ENCODE data around the gene MVB12A. TPM values are rescaled to one million over a fixed set of nuclear protein-coding genes. Genes with fewer than 3 reads are reported as not detected.
A peak's percentile ranks its signal among the peaks of the same experiment; 100 is the strongest.

MVB12A gene
- total RNA-seq, 2 donors from 2014 or later = 53.1 to 70.1 TPM

DNA sequence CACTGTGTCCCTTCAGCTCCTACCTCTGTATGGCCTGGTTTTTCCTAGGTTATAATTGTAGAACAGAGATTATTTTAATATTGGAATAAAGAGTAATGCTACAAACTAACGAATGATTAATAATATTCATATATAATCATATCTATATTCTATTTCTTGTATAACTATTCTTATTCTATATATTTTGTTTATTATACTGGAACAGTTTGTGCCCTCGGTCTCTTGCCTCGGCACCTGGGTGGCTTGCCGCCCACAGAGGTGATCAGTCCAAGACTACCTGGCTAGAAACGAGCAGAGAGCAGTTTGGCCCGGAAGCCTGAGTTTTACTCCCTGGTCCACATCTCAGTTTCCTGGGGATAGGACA, 46.6 kb downstream of the MVB12A start:
- intact Hi-C loops (cut with DNase I) = loop anchor here (5.0 to 10.0 kb wide), 3 partner anchors 74 to 388 kb away; partner anchors contain the start of genes CCDC194 and RPL18A
- Histone ChIP-seq H3K36me3 (no peaks in the 10 kb centered on the region), H3K9me3 (no peaks in the 10 kb centered on the region), H3K27ac (no peak overlapping the region), H3K4me3 (no peak overlapping the region), H3K27me3 (no peaks in the 10 kb centered on the region), H3K9ac (ENCODE audit: low read depth in 2 of 2, low read length in 2 of 2) (no peak overlapping the region), H3K4me1 (no peaks in the 10 kb centered on the region)
- TF ChIP-seq, protein P1, sequence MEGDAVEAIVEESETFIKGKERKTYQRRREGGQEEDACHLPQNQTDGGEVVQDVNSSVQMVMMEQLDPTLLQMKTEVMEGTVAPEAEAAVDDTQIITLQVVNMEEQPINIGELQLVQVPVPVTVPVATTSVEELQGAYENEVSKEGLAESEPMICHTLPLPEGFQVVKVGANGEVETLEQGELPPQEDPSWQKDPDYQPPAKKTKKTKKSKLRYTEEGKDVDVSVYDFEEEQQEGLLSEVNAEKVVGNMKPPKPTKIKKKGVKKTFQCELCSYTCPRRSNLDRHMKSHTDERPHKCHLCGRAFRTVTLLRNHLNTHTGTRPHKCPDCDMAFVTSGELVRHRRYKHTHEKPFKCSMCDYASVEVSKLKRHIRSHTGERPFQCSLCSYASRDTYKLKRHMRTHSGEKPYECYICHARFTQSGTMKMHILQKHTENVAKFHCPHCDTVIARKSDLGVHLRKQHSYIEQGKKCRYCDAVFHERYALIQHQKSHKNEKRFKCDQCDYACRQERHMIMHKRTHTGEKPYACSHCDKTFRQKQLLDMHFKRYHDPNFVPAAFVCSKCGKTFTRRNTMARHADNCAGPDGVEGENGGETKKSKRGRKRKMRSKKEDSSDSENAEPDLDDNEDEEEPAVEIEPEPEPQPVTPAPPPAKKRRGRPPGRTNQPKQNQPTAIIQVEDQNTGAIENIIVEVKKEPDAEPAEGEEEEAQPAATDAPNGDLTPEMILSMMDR (IDR thresholded peaks at IDR 0.05) = no peak
- DNase-seq = no peak

DNA sequence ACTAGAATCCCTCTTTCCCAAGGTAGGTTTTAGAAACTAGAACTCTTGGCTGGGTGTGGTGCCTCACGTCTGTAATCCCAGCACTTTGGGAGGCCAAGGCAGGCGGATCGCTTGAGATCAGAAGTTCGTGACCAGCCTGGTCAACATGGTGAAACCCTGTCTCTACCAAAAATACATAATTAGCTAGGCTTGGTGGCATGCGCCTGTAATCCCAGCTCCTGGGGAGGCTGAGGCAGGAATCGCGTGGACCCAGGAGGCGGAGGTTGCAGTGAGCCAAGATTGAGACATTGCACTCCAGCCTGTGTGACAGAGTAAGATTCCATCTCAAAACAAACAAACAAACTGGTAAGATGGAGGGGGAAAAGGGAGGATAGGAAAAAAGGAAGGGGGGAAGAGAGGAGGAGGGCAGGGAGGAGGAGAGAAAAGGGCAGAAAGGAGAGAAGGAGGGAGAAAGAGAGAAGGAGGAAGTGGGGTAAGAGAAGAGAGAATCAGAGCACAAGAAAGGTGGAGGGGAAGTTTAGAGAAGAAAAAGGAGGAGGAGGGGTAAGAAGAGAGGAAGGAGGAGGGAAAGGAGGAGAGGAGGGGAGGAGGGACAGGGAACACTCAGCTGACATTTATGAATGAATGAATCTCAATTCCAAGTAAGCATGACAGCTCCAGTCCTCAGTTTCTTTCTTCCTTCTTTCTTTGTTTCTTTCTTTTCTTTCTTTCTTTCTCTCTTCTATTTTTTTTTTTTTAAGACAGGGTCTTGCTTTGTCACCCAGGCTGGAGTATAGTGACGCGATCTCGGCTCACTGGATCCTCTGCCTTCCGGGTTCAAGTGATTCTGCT, 47.8 kb downstream of the MVB12A start:
- Histone ChIP-seq H3K36me3 (no peaks in the 10 kb centered on the region), H3K9me3 (no peaks in the 10 kb centered on the region), H3K4me1 (no peaks in the 10 kb centered on the region), H3K9ac (ENCODE audit: low read depth in 2 of 2, low read length in 2 of 2) (no peak overlapping the region), H3K27me3 (no peaks in the 10 kb centered on the region), H3K4me3 (no peak overlapping the region), H3K27ac (no peak overlapping the region)
- DNase-seq = no peak
- intact Hi-C loops (cut with DNase I) = loop anchor here (5.0 to 10.0 kb wide), 3 partner anchors 75 to 387 kb away; partner anchors contain the start of genes CCDC194 and RPL18A
- TF ChIP-seq, protein P1 (IDR thresholded peaks at IDR 0.05) = no peak

DNA sequence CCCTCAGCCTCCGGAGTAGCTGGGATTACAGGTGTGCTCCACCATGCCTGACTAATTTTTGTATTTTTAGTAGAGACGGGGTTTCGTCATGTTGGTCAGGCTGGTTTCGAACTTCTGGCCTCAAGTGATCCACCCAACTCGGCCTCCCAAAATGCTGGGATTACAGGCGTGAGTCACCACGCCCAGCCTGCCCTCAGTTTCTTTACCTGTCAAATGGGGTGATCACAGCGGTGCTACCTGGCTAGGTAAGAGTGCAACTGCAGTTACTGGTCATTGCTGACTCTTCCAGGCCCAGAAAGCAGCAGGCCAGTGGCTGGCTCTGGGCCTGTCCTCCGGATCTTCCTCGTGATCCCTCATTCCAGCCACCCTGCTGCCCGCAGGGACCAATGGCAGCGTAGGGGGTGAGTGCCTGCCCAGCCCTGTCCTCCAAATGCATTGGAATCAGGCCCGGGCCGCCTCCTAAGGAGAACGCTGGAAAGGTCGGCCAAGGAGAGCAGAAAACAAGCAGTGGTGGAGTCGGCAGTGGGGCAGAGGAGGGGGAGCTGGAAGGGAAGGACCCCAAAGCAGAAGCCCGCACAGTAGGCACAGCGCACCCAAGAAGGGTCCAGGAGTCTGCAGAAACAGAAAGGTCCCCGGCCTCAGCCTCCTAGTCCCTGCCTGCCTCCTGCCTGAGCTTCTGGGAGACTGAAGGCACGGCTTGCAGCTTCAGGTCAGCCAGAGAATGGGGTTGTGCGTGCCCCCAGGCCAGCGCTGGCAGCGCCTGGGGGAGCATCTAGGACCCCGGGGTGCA, 48.6 kb downstream of the MVB12A start:
- Histone ChIP-seq H3K4me1 (no peaks in the 10 kb centered on the region), H3K27ac (peak overlapping the region; percentile 68), H3K9me3 (no peaks in the 10 kb centered on the region), H3K9ac (ENCODE audit: low read depth in 2 of 2, low read length in 2 of 2) (peak overlapping the region in 1 of 2 donors; percentile 73), H3K36me3 (no peaks in the 10 kb centered on the region), H3K27me3 (no peaks in the 10 kb centered on the region), H3K4me3 (no peak overlapping the region)
- peak; percentile 29 for DNase-seq
- TF ChIP-seq, protein P1 (IDR thresholded peaks at IDR 0.05) = no peak
- intact Hi-C loops (cut with DNase I) = loop anchor here (5.0 to 10.0 kb wide), 3 partner anchors 76 to 386 kb away; partner anchors contain the start of genes CCDC194 and RPL18A

DNA sequence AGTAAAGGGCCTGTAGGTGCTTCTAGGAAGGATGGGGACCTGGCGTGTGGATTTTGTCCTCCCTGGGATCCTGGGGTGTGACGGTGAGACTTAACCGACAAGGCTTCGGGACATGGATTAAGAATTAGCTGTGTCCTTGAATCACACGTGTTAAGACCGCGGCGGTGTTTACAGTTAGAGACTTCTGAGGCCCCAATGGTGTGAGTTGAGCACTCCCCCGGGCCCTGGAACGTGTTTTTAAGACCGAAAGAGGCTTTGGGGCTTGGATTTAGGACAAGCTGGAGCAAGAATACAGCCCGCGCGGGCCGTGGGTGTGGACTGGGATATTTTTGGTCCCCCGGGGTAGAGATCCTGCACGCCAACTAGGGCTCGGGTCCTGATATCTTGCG, 49.2 kb downstream of the MVB12A start:
- intact Hi-C loops (cut with DNase I) = loop anchor here (5.0 to 10.0 kb wide), 3 partner anchors 77 to 386 kb away; partner anchors contain the start of genes CCDC194 and RPL18A
- Histone ChIP-seq H3K27ac (peak overlapping the region; percentile 68), H3K36me3 (no peaks in the 10 kb centered on the region), H3K27me3 (no peaks in the 10 kb centered on the region), H3K9ac (ENCODE audit: low read depth in 2 of 2, low read length in 2 of 2) (peak overlapping the region; percentile 40 to 73), H3K4me1 (no peaks in the 10 kb centered on the region), H3K9me3 (no peaks in the 10 kb centered on the region), H3K4me3 (peak overlapping the region; percentile 66)
- no peak for DNase-seq
- TF ChIP-seq, protein P1 (IDR thresholded peaks at IDR 0.05) = no peak

DNA sequence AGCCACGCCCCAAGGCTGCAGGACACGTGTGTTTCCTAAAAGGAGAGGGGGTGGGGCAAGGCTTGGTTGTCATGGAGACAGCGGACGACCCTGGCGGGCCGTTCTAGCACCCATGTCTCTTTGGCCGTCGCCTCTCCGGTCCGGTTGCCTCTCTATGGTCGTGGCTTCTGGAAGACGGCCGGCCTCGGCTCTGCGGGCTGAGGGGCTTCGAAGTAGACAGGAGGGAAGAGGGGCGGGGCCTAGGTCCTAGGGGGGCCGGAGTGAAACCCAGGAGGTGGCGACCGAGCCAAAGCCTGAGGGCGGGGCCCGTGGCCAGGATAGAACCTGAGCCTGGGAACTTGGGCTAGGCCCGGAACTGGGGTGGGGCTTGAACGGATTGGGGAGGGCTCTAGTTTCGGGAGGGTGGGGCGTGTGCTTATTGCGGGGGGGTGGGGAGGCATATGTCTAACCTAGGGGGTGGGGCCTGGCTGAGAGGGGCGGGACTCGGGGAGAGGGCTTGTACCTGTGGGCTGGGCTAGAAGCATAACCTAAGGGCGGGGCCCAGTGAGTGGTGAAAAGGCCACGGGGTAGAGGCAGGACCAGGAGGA, 49.7 kb downstream of the MVB12A start:
- DNase-seq = peak; percentile 99
- H3K4me3 ChIP-seq = peak overlapping the region; percentile 66
- no peaks in the 10 kb centered on the region for H3K4me1 ChIP-seq
- peak overlapping the region; percentile 40 to 73 for H3K9ac ChIP-seq (ENCODE audit: low read depth in 2 of 2, low read length in 2 of 2)
- no peaks in the 10 kb centered on the region for H3K27me3 ChIP-seq
- intact Hi-C loops (cut with DNase I) = loop anchor here (5.0 to 10.0 kb wide), 3 partner anchors 77 to 385 kb away; partner anchors contain the start of genes CCDC194 and RPL18A
- H3K27ac ChIP-seq = peak overlapping the region; percentile 68
- no peaks in the 10 kb centered on the region for H3K36me3 ChIP-seq
- TF ChIP-seq, protein P1 (IDR thresholded peaks at IDR 0.05) = no peak
- H3K9me3 ChIP-seq = no peaks in the 10 kb centered on the region
